ENCODE data around the gene TMEM140. TPM values are rescaled to one million over a fixed set of nuclear protein-coding genes. Genes with fewer than 3 reads are reported as not detected.

TMEM140 gene
- total RNA-seq, 3 donors from 2014 or later (not counting 1 experiment from before 2014, with no cell fraction given), result 60.0 to 81.7 (median 76.9) TPM

DNA sequence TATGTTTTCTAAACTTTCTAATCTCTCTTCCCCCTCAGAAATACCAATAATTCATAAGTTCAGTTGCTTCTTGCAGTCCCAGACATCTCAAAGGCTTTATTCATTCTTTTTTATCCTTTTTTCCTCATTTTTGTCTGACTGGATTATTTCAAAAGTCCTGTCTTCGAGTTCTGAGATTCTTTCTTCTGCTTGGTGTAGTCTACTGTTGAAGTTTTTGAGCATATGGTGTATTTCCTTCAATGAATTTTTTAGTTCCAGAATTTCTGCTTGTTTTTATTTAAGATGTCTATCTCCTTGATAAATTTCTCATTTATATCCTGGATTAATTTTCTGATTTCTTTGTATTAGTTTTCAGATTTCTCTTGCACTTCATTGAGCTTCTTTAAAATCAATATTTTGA lies 8.4 kb downstream of the TMEM140 start:
- Mint-ChIP-seq H3K36me3 (peaks cover 37% of the 10 kb centered on the region), H3K27me3 (ENCODE audit: low read depth in 2 of 2) (no peaks in the 10 kb centered on the region), H3K4me3 (no peak overlapping the region), H3K27ac (peak overlapping the region in 1 of 2 donors; percentile 60), H3K4me1 (peaks cover 72 to 79% of the 10 kb centered on the region in 2 donors), H3K9me3 (peaks cover 9 to 14% of the 10 kb centered on the region in 2 donors)
- Histone ChIP-seq H3K4me1 (ENCODE audit: control insufficient read depth, insufficient read depth, low read length) (peaks cover 35% of the 10 kb centered on the region), H3K36me3 (ENCODE audit: control insufficient read depth, insufficient read depth, low read length) (peaks cover 2% of the 10 kb centered on the region), H3K27ac (ENCODE audit: low read length) (no peak overlapping the region), H3K4me3 (ENCODE audit: low read length) (no peak overlapping the region), H3K27me3 (ENCODE audit: control insufficient read depth, insufficient read depth, low read length) (no peaks in the 10 kb centered on the region), H3K9me3 (ENCODE audit: control insufficient read depth, insufficient read depth, low read length) (peaks cover 4% of the 10 kb centered on the region)
- intact Hi-C loops (cut with micrococcal nuclease), result no loop called here
- WGBS (ENCODE audit: insufficient coverage), result 100% methylated on average over 1 of the region's 1 CpG
- TF ChIP-seq, protein P1, sequence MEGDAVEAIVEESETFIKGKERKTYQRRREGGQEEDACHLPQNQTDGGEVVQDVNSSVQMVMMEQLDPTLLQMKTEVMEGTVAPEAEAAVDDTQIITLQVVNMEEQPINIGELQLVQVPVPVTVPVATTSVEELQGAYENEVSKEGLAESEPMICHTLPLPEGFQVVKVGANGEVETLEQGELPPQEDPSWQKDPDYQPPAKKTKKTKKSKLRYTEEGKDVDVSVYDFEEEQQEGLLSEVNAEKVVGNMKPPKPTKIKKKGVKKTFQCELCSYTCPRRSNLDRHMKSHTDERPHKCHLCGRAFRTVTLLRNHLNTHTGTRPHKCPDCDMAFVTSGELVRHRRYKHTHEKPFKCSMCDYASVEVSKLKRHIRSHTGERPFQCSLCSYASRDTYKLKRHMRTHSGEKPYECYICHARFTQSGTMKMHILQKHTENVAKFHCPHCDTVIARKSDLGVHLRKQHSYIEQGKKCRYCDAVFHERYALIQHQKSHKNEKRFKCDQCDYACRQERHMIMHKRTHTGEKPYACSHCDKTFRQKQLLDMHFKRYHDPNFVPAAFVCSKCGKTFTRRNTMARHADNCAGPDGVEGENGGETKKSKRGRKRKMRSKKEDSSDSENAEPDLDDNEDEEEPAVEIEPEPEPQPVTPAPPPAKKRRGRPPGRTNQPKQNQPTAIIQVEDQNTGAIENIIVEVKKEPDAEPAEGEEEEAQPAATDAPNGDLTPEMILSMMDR (IDR thresholded peaks at IDR 0.05), result no peak
- ATAC-seq, result no peak
- DNase-seq, result no peak

DNA sequence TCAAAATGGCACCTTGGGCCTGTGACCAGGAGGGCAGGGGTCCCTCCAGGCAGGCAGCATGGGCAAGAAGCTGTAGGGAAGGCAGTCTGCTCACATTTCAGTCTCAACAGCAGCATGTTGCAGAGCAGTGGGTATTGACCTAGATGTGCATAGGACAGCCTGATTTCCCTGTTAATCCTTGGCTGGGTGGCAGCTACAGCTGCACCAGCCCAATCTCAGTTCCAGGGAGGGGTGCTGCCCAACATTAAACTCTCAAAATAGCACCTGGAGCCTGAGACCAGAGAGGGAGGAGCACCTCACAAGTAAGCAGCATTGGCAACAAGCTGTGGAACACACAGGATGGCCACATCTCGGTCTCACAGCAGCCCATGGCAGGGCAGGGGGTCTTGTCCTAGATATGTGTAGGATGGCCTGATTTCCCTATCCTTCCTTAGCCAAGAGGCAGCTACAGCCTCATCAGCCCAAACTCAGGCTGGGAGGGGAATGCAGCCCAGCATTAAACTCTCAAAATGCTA lies 10.3 kb downstream of the TMEM140 start:
- H3K4me3 Mint-ChIP-seq, result no peak overlapping the region
- H3K27ac ChIP-seq (ENCODE audit: low read length), result no peak overlapping the region
- WGBS (ENCODE audit: insufficient coverage), result 100% methylated on average over 1 of the region's 1 CpG
- H3K9me3 Mint-ChIP-seq, result peaks cover 9 to 14% of the 10 kb centered on the region in 2 donors
- H3K9me3 ChIP-seq (ENCODE audit: control insufficient read depth, insufficient read depth, low read length), result peaks cover 4% of the 10 kb centered on the region
- no peaks in the 10 kb centered on the region for H3K27me3 Mint-ChIP-seq (ENCODE audit: low read depth in 2 of 2)
- H3K4me1 Mint-ChIP-seq, result peaks cover 82 to 85% of the 10 kb centered on the region in 2 donors
- intact Hi-C loops (cut with micrococcal nuclease), result no loop called here
- ATAC-seq, result peak in 1 of 3 donors; percentile 21
- H3K27me3 ChIP-seq (ENCODE audit: control insufficient read depth, insufficient read depth, low read length), result no peaks in the 10 kb centered on the region
- H3K36me3 ChIP-seq (ENCODE audit: control insufficient read depth, insufficient read depth, low read length), result peaks cover 2% of the 10 kb centered on the region
- TF ChIP-seq, protein P1 (IDR thresholded peaks at IDR 0.05), result no peak
- H3K36me3 Mint-ChIP-seq, result peaks cover 29% of the 10 kb centered on the region
- peaks cover 37% of the 10 kb centered on the region for H3K4me1 ChIP-seq (ENCODE audit: control insufficient read depth, insufficient read depth, low read length)
- H3K4me3 ChIP-seq (ENCODE audit: low read length), result no peak overlapping the region
- peak overlapping the region; percentile 24 to 80 for H3K27ac Mint-ChIP-seq
- DNase-seq, result no peak

DNA sequence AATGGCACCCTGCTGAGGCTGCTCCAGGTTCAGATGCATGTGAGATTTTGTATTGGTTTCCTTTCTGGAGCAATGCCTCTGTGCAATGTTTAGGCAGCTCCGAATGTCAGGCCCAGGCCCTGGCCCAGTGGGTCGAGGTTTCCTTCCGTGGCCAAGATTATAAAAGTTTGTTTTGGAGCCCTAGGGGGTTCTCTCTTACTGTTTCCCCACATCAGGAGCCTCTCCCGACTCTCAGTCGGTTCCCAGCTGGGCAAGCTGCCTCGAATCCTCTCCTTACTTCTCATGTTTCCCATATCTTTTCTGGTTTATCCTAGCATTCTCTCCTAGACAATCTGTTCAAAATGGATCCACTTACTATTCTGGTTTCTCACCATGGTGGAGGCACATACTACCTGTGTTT lies 11.0 kb downstream of the TMEM140 start:
- peak overlapping the region; percentile 80 to 89 for H3K27ac Mint-ChIP-seq
- WGBS (ENCODE audit: insufficient coverage), result 97% methylated on average over 6 of the region's 6 CpGs
- H3K36me3 ChIP-seq (ENCODE audit: control insufficient read depth, insufficient read depth, low read length), result peaks cover 5% of the 10 kb centered on the region
- ATAC-seq, result no peak
- intact Hi-C loops (cut with micrococcal nuclease), result no loop called here
- peaks cover 25% of the 10 kb centered on the region for H3K36me3 Mint-ChIP-seq
- peaks cover 4% of the 10 kb centered on the region for H3K9me3 ChIP-seq (ENCODE audit: control insufficient read depth, insufficient read depth, low read length)
- H3K4me1 ChIP-seq (ENCODE audit: control insufficient read depth, insufficient read depth, low read length), result peaks cover 37% of the 10 kb centered on the region
- H3K9me3 Mint-ChIP-seq, result peaks cover 9 to 11% of the 10 kb centered on the region in 2 donors
- H3K27me3 ChIP-seq (ENCODE audit: control insufficient read depth, insufficient read depth, low read length), result no peaks in the 10 kb centered on the region
- H3K27ac ChIP-seq (ENCODE audit: low read length), result no peak overlapping the region
- TF ChIP-seq, protein P1 (IDR thresholded peaks at IDR 0.05), result no peak
- H3K27me3 Mint-ChIP-seq (ENCODE audit: low read depth in 2 of 2), result no peaks in the 10 kb centered on the region
- H3K4me1 Mint-ChIP-seq, result peaks cover 80 to 83% of the 10 kb centered on the region in 2 donors
- no peak for DNase-seq
- no peak overlapping the region for H3K4me3 ChIP-seq (ENCODE audit: low read length)
- H3K4me3 Mint-ChIP-seq, result no peak overlapping the region

Data from natural killer cell (primary cell).